ENCODE data around the gene MCM10. TPM values are rescaled to one million over a fixed set of nuclear protein-coding genes. Genes with fewer than 3 reads are reported as not detected.

Gene MCM10
- total RNA-seq, 4 donors from 2014 or later: 0.64 to 1.5 (median 0.78) TPM

- in situ Hi-C loops (cut with MboI; ENCODE audit: low sequenced_read_pairs in 4 of 4): no loop called here
- H3K4me3 ChIP-seq: no peak overlapping the region
- intact Hi-C loops (cut with DNase I; ENCODE audit: low total_unique reads): no loop called here
- H3K27ac ChIP-seq: peak overlapping the region in 1 of 4 donors; percentile 55
- H3K27me3 ChIP-seq: no peaks in the 10 kb centered on the region
- H3K4me1 ChIP-seq: peaks cover 17 to 23% of the 10 kb centered on the region in 2 donors
- TF ChIP-seq CTCF (IDR thresholded peaks at IDR 0.05 in 4 of 5, conservative IDR thresholded peaks at IDR 0.05 in 1 of 5) (no peak), POLR2A (IDR thresholded peaks at IDR 0.05) (no peak)
- DNase-seq: peak in 1 of 2 donors; percentile 16
- H3K36me3 ChIP-seq: no peaks in the 10 kb centered on the region
- H3K9me3 ChIP-seq: no peaks in the 10 kb centered on the region
- no peak for ATAC-seq
These were observed 27.2 kb downstream of the MCM10 start for GRCh38 chr10:13188593-13188992.

DNA sequence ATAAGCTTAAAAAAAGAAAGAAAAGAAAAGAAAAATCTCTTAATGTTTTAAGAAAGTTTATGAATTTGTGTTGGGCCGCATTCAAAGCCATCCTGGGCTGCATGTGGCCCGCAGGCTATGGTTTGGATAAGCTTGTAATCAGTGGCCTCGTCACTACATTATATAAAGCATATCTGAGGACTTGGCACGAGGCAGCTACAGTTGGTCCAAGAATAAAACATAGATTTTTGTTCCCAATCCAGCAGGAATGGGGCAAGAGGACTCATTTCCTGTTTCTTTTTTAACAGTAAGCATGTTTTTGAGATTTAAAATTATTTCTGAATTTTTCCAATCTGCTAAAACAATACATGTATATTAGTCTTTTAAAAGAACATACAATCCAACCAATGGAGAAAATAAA, 28.6 kb downstream of the MCM10 start:
- Histone ChIP-seq H3K27me3 (no peaks in the 10 kb centered on the region), H3K4me1 (peaks cover 10 to 15% of the 10 kb centered on the region in 2 donors), H3K36me3 (no peaks in the 10 kb centered on the region), H3K9me3 (no peaks in the 10 kb centered on the region), H3K4me3 (no peak overlapping the region), H3K27ac (peak overlapping the region in 2 of 4 donors; percentile 16 to 43)
- intact Hi-C loops (cut with DNase I; ENCODE audit: low total_unique reads): no loop called here
- no peak for DNase-seq
- TF ChIP-seq CTCF (IDR thresholded peaks at IDR 0.05 in 4 of 5, conservative IDR thresholded peaks at IDR 0.05 in 1 of 5): no peak
- TF ChIP-seq POLR2A (IDR thresholded peaks at IDR 0.05): no peak
- in situ Hi-C loops (cut with MboI; ENCODE audit: low sequenced_read_pairs in 4 of 4): no loop called here
- ATAC-seq: no peak

DNA sequence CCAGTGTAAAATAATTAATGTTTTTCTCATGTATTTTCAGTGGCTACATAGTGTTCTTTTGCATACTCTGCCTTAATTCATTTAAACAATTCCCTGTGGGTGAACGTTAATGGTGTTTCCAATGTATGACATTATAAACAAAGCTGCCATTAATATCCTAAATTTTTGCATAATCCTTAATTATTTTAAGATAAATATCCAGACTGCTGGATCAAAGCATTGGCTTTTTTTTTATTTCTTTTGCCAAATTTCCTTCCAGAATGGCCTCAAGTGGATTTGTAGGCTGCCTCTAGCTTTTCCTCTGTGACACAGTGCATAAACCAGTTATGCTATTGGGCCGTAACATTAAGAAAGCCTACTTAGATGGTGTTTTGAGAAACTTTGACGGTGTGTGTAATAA, 29.5 kb downstream of the MCM10 start:
- ATAC-seq (no peak), DNase-seq (no peak)
- Histone ChIP-seq H3K27me3 (no peaks in the 10 kb centered on the region), H3K36me3 (no peaks in the 10 kb centered on the region), H3K4me3 (no peak overlapping the region), H3K27ac (no peak overlapping the region), H3K9me3 (no peaks in the 10 kb centered on the region), H3K4me1 (peaks cover 2 to 6% of the 10 kb centered on the region in 2 donors)
- in situ Hi-C loops (cut with MboI; ENCODE audit: low sequenced_read_pairs in 4 of 4) (no loop called here), intact Hi-C loops (cut with DNase I; ENCODE audit: low total_unique reads) (no loop called here)
- TF ChIP-seq POLR2A (IDR thresholded peaks at IDR 0.05): no peak

DNA sequence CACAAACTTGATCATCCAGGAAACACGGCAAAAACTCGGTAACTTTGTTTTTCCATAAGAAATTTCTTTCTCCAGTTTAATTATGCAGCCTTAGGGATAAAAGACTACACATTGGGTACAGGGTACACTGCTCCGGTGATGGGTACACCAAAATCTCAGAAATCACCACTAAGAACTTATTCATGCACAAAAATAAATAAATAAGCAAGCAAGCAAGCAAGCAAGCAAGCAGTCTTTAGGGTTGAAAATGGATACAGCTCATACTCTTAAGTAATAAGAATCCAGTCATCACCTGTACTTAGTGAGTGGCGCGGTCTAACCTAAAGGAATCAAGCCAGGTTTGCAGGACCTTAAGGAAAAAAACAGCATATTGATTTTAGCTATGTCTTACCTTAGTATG, 30.0 kb downstream of the MCM10 start:
- no peak for DNase-seq
- H3K4me3 ChIP-seq: no peak overlapping the region
- TF ChIP-seq CTCF (IDR thresholded peaks at IDR 0.05 in 4 of 5, conservative IDR thresholded peaks at IDR 0.05 in 1 of 5): no peak
- TF ChIP-seq POLR2A (IDR thresholded peaks at IDR 0.05): no peak
- ATAC-seq: no peak
- H3K36me3 ChIP-seq: no peaks in the 10 kb centered on the region
- no peaks in the 10 kb centered on the region for H3K9me3 ChIP-seq
- H3K27me3 ChIP-seq: no peaks in the 10 kb centered on the region
- intact Hi-C loops (cut with DNase I; ENCODE audit: low total_unique reads): no loop called here
- H3K4me1 ChIP-seq: peaks cover 0 to under 1% of the 10 kb centered on the region in 2 donors
- in situ Hi-C loops (cut with MboI; ENCODE audit: low sequenced_read_pairs in 4 of 4): no loop called here
- no peak overlapping the region for H3K27ac ChIP-seq

GRCh38 chr10:13193637-13194036, 32.3 kb downstream of the MCM10 start:
- no peaks in the 10 kb centered on the region for H3K4me1 ChIP-seq
- TF ChIP-seq POLR2A (IDR thresholded peaks at IDR 0.05) (no peak), CTCF (IDR thresholded peaks at IDR 0.05 in 4 of 5, conservative IDR thresholded peaks at IDR 0.05 in 1 of 5) (no peak)
- H3K9me3 ChIP-seq: no peaks in the 10 kb centered on the region
- no peaks in the 10 kb centered on the region for H3K27me3 ChIP-seq
- no peak overlapping the region for H3K4me3 ChIP-seq
- H3K27ac ChIP-seq: no peak overlapping the region
- ATAC-seq: no peak
- intact Hi-C loops (cut with DNase I; ENCODE audit: low total_unique reads) (no loop called here), in situ Hi-C loops (cut with MboI; ENCODE audit: low sequenced_read_pairs in 4 of 4) (no loop called here)
- no peaks in the 10 kb centered on the region for H3K36me3 ChIP-seq
- DNase-seq: no peak
